Measurements from ENCODE around the gene KRT5.

KRT5 gene

GRCh38 chr12:52519826-52520662 is at the start of gene KRT5:
KRT5 (minus strand) TSS chr12:52520394; CDS start chr12:52520296, 98 bp downstream.
- no peak for DNase-seq (ENCODE audit: low read depth in 1 of 2, low spot score in 1 of 2)

DNA sequence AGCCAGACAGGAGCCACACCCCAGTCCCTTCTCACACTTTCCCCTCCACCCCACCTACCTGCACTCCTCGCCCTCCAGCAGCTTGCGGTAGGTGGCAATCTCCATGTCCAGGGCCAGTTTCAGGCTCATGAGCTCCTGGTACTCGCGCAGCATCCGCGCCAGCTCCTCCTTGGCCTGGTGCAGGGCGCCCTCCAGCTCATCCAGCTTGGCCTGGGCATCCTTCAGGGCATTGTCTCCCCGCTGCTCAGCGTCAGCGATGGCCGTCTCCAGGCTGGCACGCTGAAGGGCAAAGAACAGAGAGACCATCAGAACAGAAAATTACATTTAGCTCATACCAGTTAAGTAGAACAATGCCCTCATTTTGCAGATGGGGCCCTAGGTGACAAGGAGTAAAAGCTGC is 47.9 kb upstream of the KRT5 start:
- no peak for DNase-seq (ENCODE audit: low read depth in 1 of 2, low spot score in 1 of 2)

GRCh38 chr12:52566847-52567291 is 46.7 kb upstream of the KRT5 start:
- no peak for DNase-seq (ENCODE audit: low read depth in 1 of 2, low spot score in 1 of 2)

DNA sequence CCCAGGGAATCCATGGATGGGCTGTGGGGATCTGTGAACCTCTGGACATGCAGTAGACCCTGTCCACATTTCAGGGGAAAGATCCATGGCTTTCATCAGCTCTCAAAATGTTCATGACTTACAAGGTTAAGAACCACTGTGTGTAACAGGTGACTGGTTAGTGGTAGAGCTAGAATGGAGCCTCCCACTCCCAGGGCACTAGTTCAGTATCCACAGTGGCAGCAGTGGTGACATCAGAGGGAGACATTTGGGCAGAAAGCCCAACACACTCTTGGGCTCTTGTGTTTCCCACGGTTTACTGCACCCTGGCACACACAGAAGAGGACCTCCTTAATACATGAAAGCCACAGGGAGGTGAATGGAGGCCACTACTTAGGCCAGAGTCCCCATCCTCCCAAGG is 44.4 kb upstream of the KRT5 start:
- no peak for DNase-seq (ENCODE audit: low read depth in 1 of 2, low spot score in 1 of 2)

DNA sequence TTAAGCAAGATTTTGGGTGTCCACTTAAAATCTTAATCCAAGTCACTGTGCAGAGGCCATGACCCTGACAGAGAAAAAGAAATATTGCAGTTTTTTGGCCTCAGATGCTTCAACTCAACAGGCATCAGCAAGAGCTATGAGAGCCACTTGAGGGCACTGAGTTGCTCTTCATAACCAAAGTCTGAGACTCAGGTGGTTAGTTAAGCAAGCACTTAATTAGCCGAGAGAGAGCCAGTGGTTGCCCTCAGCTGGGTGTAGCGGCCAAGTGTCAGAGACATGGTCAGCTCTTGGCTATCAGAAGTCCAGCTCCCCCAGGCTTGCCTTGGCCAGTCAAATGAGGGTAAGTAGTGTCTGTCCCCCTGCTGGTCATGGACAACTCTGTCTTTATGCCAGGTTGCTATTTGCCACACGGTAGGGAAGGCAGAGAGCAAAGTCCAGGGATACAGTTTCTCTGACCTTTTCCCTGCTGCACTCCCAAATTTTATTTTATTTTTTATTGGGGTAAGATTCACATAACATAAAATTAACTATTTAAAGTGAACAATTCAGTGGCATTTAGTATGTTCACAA is 41.8 kb upstream of the KRT5 start:
- no peak for DNase-seq (ENCODE audit: low read depth in 1 of 2, low spot score in 1 of 2)

DNA sequence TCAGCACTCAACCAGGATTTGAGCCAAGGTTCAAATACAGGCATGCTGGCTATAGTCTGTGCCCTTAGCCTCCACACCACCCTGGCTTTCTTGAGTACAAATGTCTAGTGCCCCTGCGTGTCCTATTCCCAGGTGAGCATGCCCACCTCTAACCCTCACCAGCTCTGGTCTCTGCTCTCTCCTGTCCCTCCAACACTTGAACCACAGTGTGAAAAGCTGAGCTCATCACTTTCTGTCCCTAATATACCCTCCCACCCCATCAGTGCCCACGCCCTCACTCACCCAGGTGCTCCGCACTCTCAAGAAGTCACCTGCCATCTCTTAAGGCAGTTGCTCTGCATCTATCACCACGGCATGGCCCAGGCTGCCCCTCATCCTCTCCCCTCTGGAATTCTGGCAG is 39.8 kb upstream of the KRT5 start:
- DNase-seq (ENCODE audit: low read depth in 1 of 2, low spot score in 1 of 2), result no peak

DNA sequence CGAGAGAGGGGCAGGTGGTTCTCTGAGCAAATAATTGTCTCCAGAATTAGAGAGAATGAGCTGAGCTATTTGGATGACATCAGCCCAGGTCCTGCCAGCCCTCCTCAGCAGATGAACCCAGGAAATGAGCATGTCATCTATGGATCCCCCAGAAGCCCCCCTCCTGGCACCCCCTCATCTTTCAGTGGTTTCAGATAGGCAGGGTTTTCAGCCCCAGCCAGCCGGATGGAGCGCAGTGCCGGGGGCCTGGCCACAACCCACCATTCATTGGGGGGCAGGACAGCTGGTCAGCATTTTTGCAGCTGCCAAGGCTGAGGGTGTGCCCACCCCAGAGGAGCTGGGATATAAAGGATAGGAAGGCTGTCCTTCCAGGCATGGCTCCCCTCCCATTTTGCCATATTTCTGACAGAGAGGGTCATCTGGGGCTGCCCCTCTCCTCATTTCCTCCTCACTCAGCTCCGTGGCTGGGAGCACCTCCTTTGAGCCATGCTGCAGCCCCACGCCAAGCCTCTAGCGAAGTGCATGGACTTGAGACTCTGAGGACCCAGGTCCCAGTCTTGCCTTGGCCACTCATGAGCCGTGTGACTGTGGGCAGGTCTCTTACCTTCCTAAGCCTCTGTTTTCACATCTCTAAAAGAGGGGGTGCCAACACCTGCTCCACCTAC is 38.7 kb upstream of the KRT5 start:
- DNase-seq (ENCODE audit: low read depth in 1 of 2, low spot score in 1 of 2), result no peak

DNA sequence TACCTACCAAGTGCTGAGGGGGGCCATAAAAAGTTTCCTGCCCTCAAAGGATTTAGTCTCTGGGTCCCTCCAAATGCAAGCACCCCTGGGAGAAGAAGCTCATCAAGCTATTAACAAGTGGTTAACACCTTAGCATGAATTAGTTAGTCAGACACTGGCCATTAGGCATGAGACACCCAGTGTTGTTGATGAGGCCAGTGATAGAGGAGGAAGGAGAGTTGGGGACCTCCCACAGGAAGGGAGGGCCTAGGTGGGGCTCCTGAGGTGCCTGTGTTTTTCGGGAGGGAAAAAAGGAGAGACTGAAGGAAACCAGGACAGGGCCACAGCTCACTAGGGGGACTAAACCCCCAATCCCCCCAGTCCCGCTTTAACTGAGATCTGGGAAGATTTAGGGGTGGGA is 37.3 kb upstream of the KRT5 start:
- no peak for DNase-seq (ENCODE audit: low read depth in 1 of 2, low spot score in 1 of 2)

DNA sequence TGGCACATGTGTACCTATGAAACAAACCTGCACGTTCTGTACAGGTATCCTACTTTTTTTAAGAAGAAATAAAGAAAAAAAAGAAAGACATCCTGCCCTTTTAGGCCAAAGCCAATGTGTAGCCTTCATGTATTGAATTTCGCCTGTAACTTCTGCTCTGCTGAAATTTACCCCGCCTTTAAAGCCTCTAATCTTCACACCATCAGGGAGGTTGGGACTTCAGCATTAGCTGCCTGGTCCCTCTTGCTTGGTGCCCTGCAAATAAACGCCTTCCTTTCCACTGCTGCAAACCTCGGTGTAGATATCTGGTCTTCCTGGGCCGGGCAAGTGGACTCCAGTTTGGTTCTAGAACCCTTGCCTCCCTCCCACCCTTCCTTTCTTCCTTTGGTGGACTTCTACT is 35.4 kb upstream of the KRT5 start:
- no peak for DNase-seq (ENCODE audit: low read depth in 1 of 2, low spot score in 1 of 2)

DNA sequence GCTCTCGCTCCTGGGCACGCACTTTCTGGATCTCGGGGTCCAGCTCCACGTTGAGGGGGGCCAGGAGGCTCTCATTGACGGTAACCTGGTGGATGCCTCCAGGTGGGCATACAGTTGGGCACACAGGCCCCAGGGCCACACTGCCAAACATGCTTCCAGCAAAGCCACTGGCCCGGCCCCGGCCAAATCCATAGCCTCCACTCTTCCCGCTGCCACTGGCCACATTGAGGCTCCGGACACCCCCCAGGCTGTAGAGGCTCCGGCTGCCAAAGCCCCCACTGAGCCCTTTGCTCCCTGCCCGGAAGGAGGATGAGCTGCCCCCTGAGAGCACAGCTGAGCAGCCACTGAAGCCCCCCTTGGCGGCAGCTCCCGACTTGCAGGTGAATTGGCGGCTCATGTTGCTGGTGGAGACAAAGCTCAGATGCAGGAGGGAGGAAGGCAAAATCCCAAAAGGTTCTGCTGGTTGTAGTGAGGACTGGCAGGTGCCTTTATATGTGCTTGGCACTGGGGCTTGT is 32.5 kb upstream of the KRT5 start, which contains the start of gene KRT71:
Gene KRT71 (minus strand): TSS at position 465 of the 515 bp plus-strand sequence. CDS start 68 bp downstream, at position 397.
- no peak for DNase-seq (ENCODE audit: low read depth in 1 of 2, low spot score in 1 of 2)

DNA sequence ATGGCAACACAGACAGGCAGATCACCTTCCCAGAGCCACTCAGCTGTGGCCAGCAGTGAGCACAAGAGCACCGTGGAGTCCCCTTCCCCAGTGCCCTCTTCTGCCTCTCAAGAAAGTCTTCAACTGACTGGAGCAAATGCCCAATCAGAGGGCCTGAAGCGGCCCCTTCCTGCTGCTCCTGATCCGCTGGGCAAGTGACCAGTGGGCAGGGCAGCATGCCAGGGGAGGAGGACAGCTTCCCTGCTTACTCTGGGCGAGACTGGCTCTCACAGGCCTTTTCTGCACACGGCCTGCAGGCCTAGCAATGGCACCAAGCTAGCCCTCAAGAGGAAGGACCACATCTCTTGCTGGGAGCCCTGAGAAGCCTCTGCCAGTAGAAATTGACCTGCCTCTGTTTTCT is 31.9 kb upstream of the KRT5 start:
- DNase-seq (ENCODE audit: low read depth in 1 of 2, low spot score in 1 of 2), result no peak

- DNase-seq (ENCODE audit: low read depth in 1 of 2, low spot score in 1 of 2), result no peak
Measured at GRCh38 chr12:52551216-52551865, 31.1 kb upstream of the KRT5 start.

DNA sequence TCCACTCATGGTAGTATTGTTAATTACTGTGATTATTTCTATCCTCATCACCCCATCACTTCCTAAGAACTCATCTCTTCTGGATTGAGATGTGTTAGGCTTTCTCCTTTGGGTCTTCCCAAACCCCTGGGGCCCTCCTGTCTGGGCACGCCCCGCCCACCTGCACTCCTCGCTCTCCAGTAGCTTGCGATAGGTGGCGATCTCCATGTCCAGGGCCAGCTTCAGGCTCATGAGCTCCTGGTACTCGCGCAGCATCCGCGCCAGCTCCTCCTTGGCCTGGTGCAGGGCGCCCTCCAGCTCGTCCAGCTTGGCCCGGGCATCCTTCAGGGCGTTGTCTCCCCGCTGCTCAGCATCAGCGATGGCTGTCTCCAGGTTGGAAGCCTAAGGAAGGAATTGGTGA is 25.9 kb upstream of the KRT5 start:
- DNase-seq (ENCODE audit: low read depth in 1 of 2, low spot score in 1 of 2), result no peak

- DNase-seq (ENCODE audit: low read depth in 1 of 2, low spot score in 1 of 2), result no peak
Measured at GRCh38 chr12:52543985-52544883, 24.0 kb upstream of the KRT5 start.

DNA sequence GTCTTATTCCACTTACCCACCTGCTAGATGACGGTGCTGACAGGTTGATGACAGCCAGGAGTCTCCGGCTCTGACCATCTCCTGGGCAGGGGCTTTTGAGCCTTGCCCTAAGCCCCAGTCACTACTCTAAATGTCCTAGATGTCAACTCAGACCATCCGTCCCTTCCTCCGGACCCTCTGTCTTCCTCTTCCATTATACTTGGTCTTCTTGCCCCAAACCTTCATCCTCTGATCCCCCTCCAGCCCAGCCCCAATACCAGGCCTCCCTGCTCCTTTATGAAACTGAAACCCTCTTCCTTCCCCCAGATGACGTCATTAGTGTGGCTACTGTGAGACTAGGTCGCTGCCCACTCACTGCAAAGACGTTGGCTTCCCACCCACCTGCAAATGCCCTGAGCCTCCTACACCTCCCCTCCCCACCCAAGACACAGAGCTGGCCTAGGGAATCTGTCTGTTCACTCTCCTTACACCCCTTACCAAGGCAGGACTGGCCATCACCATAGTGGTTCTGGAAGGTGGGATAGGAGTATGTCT is 22.7 kb upstream of the KRT5 start:
- DNase-seq (ENCODE audit: low read depth in 1 of 2, low spot score in 1 of 2), result no peak

DNA sequence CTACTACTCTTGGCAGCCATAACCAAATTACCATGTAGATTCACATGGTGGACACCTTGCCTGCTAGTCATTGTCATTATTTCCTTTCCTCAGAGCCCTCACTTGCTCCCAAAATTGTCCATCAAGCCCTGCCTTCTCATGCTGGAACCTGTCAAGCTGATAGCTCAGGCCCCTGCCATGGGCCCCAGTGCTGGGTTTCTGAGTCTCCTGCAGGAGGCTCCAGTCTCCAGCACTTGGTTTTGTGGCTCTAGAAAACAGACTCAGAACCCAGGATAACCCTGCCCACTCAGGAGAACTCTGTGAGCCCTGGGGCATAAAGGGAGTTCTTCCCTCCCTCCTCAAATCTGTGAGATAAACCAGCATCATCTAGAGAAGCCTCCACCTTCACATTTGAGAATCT is 22.0 kb upstream of the KRT5 start:
- no peak for DNase-seq (ENCODE audit: low read depth in 1 of 2, low spot score in 1 of 2)

- no peak for DNase-seq (ENCODE audit: low read depth in 1 of 2, low spot score in 1 of 2)
Measured at GRCh38 chr12:52541709-52542108, 21.5 kb upstream of the KRT5 start.

- no peak for DNase-seq (ENCODE audit: low read depth in 1 of 2, low spot score in 1 of 2)
Measured at GRCh38 chr12:52540531-52540930, 20.3 kb upstream of the KRT5 start.

DNA sequence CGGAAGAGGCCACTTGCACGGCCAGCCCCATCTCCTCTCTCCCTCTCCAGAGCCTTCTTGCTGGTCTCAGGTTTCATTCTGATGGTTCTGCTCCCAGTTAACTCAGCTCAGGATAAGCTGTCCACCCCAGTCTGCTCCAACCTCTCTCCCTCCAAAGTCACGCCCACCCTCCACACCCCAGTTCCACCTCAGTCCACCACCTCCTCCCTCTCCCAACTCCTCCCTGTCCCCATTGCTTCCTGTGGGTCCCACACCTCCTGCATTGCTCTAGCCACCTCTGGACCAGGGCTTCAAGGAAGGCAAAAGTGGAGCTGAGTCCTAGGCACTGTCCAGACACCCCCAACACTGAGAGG is 19.6 kb upstream of the KRT5 start:
- DNase-seq (ENCODE audit: low read depth in 1 of 2, low spot score in 1 of 2), result no peak

DNA sequence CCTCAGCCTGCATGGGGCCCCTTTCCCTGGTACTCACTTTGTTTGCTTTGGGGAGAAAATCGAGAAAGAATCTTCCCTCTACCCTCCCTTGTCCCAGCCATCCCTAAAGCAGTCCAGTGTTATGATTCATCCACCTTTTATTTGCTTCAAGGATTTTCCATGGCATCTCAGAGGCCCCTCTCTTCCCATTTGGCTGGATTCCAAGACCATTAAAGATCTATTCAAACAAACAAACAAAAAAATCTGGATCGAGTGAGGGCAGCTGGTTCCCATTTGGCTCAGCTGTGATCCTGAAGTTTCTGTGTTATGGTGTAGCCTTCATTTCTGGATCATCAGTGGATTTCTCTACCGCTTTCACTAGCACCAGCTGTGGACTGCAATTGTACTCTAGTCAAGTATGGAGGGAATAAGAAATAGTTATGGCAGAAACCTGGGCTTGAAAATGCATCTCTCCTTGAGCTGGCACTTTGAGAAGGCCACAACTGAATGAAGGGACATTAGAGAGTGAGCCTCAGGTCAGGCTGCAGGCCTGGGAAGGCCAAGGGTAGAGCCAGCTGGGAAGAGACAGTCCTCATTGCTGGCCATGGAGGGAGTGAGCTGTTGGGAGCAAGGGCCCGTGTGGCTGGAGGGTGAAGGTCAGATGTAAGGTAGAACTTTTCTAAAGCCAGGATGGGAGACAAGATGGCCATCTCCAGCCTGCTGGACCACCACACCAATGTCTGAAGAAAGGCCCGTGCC is 19.1 kb upstream of the KRT5 start:
- DNase-seq (ENCODE audit: low read depth in 1 of 2, low spot score in 1 of 2), result no peak
